Vagina (tissue), 2 donors: ENCODE data around the gene NCOR2.

Experiments
- POLR2A ChIP-seq, 2 donors: fragments of 450-650 bp; IDR thresholded peaks; one replicate each; pipeline ENCODE4 v1.6.1; 2017; ENCODE audit warnings: antibody characterized with exemption in 2 of 2, mild to moderate bottlenecking in 2 of 2, moderate library complexity in 2 of 2
- POLR2AphosphoS5 ChIP-seq, 2 donors: sonication (generic); formaldehyde crosslinking; IDR thresholded peaks; one replicate each; pipeline ENCODE4 v1.9.0; 2017; ENCODE audit warnings: antibody characterized with exemption in 2 of 2, mild to moderate bottlenecking in 2 of 2, low read depth in 1 of 2; ENCODE audit not compliant: insufficient read depth in 1 of 2
- TF ChIP-seq, protein P1 (sequence below), 3 experiments: fragments of 450-650 bp in 2 of 3; fragments of 200-600 bp in 1 of 3; sonication (generic) in 1 of 3; IDR thresholded peaks; one replicate each; pipeline ENCODE4 v1.5.1; 2017 to 2019; ENCODE audit warnings: antibody characterized with exemption in 3 of 3, mild to moderate bottlenecking in 2 of 3, moderate library complexity in 2 of 3

DNA sequence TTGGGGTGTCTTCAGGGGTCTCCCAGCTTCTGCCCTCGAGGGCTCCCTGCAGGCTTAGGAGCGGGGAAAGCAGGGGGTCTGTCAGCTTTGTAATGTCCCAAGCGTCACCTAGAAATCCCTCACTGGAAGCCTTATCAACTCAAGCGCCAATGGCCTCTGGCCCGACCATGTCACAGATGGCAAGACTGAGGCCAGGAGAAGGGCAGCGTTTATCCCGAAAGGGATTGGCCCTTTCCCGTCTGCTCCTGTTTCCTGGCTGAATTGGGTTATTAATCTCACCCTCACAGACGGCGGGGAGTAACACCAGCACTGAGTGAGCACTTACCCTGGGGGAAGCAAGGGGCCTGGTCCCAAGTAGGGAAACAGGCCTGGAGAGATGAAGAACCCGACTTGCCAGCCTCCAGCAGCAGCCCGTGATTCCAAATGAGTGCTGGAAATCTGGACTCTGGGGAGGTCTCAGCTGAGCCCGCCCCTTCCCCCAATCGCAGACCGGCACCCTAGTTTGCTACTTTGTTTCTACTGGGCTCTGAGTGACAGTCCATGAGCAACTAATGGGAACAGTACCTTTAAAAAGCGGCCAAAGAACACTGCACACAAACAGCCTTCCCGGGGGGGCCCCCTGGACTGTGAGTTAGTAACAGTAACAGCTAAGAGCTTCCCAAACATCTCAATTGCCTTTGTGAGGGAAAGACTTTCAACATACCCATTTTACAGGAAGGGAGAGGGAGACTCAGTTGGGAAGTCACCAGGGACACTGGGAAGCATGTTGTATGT is 2.1 kb upstream of the NCOR2 start:
- TF ChIP-seq, protein P1, sequence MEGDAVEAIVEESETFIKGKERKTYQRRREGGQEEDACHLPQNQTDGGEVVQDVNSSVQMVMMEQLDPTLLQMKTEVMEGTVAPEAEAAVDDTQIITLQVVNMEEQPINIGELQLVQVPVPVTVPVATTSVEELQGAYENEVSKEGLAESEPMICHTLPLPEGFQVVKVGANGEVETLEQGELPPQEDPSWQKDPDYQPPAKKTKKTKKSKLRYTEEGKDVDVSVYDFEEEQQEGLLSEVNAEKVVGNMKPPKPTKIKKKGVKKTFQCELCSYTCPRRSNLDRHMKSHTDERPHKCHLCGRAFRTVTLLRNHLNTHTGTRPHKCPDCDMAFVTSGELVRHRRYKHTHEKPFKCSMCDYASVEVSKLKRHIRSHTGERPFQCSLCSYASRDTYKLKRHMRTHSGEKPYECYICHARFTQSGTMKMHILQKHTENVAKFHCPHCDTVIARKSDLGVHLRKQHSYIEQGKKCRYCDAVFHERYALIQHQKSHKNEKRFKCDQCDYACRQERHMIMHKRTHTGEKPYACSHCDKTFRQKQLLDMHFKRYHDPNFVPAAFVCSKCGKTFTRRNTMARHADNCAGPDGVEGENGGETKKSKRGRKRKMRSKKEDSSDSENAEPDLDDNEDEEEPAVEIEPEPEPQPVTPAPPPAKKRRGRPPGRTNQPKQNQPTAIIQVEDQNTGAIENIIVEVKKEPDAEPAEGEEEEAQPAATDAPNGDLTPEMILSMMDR (IDR thresholded peaks at IDR 0.05): no peak
- no peak for TF ChIP-seq POLR2AphosphoS5 (IDR thresholded peaks at IDR 0.05; ENCODE audit: insufficient read depth in 1 of 2, low read depth in 1 of 2)
- TF ChIP-seq POLR2A (IDR thresholded peaks at IDR 0.05): no peak
